OCI-LY3 (cell line): ENCODE results near the gene CYB5R3.

Source experiments
- CTCF ChIP-seq: fragments of 200-600, 300-600 bp; sonication (generic); IDR thresholded peaks from 2 replicates; pipeline ENCODE4 v1.5.1; 2014; ENCODE audit warnings: antibody characterized with exemption, low read length, low read depth
- EZH2phosphoT487 ChIP-seq: fragments of 200-600 bp; shearing (Covaris generic); IDR thresholded peaks from 2 replicates; pipeline ENCODE4 v1.6.1; 2018; ENCODE audit warnings: antibody characterized with exemption, mixed run types, low read depth

GRCh38 chr22:42656578-42656977 lies 7.4 kb upstream of the CYB5R3 start:
- TF ChIP-seq CTCF (no peak), EZH2phosphoT487 (no peak)
